GM12878 (cell line): ENCODE results near the gene KPNA1. TPM values are rescaled to one million over a fixed set of nuclear protein-coding genes. Genes with fewer than 3 reads are reported as not detected.

Experiments
- GATAD2B ChIP-seq: fragments of 450-650 bp; conservative IDR thresholded peaks from 2 replicates; pipeline ENCODE4 v1.6.1; 2017; ENCODE audit warnings: low read depth, mild to moderate bottlenecking, moderate library complexity
- IKZF1 ChIP-seq: fragments of 450-650 bp; conservative IDR thresholded peaks from 2 replicates; pipeline ENCODE4 v1.6.1; 2017; ENCODE audit warnings: antibody characterized with exemption, mild to moderate bottlenecking
- NFIC ChIP-seq: IDR thresholded peaks from 2 replicates; pipeline ENCODE4 v1.6.1; 2012; ENCODE audit warnings: low read depth, mild to moderate bottlenecking, inconsistent platforms, low read length, moderate library complexity
- POLR2AphosphoS2 ChIP-seq: IDR thresholded peaks from 2 replicates; pipeline ENCODE4 v1.6.1; 2011; ENCODE audit warnings: low read depth, mild to moderate bottlenecking, low read length, improper control_type of control experiment, moderate library complexity
- SP1 ChIP-seq: IDR thresholded peaks from one replicate; pipeline ENCODE4 v1.6.1; 2011; ENCODE audit warnings: low read depth, low read length
- TARDBP ChIP-seq: IDR thresholded peaks from 2 replicates; pipeline ENCODE4 v1.6.1; 2016; ENCODE audit warnings: borderline replicate concordance
- polyA plus RNA-seq, 11 experiments: library from polyadenylated mRNA; depleted of rRNA in 4 of 11; unstranded in 6 of 11; stranded (reverse) in 5 of 11; fragments of >200 nt; fragmentation: Nextera tagmentation in 4 of 11; fragmentation: Illumina TruSeq in 1 of 11; extraction: Ambion mirVana in 4 of 11; extraction: Trizol in 1 of 11; gene quantifications; 1 replicate in 1 of 11; 2 replicates in 10 of 11; pipeline versions ENCODE4 v1.2.1 to v1.2.3, GENCODE V29; 2011 to 2016; ENCODE audit warnings: inconsistent platforms in 2 of 11, missing spikeins in 2 of 11, low read depth in 1 of 11
- total RNA-seq, 4 experiments: library from RNA; depleted of rRNA in 3 of 4; stranded (reverse); fragments of >200 nt in 3 of 4; fragmentation: Illumina TruSeq in 1 of 4; extraction: Trizol in 1 of 4; gene quantifications; 2 replicates each; pipeline versions ENCODE4 v1.2.1 to v1.2.3, GENCODE V29; 2013 to 2021
- TF ChIP-seq, protein P1 (sequence below): fragments of 450-650 bp; formaldehyde crosslinking; IDR thresholded peaks from 2 replicates; pipeline ENCODE4 v1.4.0; 2020; ENCODE audit warnings: mild to moderate bottlenecking, moderate library complexity
- TF ChIP-seq, protein P2 (sequence below): IDR thresholded peaks from 2 replicates; pipeline ENCODE4 v1.6.1; 2011; ENCODE audit warnings: low read depth, low read length, improper control_type of control experiment, borderline replicate concordance
- TF ChIP-seq, protein P3 (sequence below): fragments of 450-650 bp; IDR thresholded peaks from 2 replicates; pipeline ENCODE4 v1.6.1; 2017; ENCODE audit warnings: mild to moderate bottlenecking, moderate library complexity
- TF ChIP-seq, protein P4 (sequence below): IDR thresholded peaks from 2 replicates; pipeline ENCODE4 v1.6.1; 2011; ENCODE audit warnings: mild to moderate bottlenecking, low read depth, low read length, moderate library complexity; ENCODE audit not compliant: insufficient replicate concordance
- TF ChIP-seq, protein P5 (sequence below): fragments of 450-650 bp; IDR thresholded peaks from 2 replicates; pipeline ENCODE4 v1.6.1; 2016; ENCODE audit warnings: mild to moderate bottlenecking

Gene KPNA1
- total and polyA plus RNA-seq, 10 of the 15 experiments (the other 5 are each of a cell fraction or from before 2014, with no cell fraction given), result 8.5 to 52.7 (median 41.0) TPM

DNA sequence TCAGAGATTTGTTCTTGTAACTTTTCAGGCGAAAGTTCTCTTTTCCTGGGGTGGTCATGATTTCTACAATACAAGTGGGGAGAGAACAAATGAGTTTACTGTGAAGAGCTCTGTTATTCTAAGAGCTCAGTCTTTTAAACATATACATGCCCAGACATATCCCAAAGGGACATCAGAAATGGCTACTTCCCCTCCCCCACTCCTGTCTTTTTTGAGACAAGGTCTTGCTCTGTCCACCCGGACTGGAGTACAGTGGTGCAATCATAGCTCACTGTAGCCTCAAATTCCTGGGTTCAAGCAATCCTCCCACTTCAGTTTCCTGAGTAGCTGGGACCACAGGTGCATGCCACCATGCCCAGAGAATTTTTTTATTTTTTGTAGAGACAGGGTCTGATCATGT lies 18.2 kb downstream of the KPNA1 start (continued):
- TF ChIP-seq, protein P1, sequence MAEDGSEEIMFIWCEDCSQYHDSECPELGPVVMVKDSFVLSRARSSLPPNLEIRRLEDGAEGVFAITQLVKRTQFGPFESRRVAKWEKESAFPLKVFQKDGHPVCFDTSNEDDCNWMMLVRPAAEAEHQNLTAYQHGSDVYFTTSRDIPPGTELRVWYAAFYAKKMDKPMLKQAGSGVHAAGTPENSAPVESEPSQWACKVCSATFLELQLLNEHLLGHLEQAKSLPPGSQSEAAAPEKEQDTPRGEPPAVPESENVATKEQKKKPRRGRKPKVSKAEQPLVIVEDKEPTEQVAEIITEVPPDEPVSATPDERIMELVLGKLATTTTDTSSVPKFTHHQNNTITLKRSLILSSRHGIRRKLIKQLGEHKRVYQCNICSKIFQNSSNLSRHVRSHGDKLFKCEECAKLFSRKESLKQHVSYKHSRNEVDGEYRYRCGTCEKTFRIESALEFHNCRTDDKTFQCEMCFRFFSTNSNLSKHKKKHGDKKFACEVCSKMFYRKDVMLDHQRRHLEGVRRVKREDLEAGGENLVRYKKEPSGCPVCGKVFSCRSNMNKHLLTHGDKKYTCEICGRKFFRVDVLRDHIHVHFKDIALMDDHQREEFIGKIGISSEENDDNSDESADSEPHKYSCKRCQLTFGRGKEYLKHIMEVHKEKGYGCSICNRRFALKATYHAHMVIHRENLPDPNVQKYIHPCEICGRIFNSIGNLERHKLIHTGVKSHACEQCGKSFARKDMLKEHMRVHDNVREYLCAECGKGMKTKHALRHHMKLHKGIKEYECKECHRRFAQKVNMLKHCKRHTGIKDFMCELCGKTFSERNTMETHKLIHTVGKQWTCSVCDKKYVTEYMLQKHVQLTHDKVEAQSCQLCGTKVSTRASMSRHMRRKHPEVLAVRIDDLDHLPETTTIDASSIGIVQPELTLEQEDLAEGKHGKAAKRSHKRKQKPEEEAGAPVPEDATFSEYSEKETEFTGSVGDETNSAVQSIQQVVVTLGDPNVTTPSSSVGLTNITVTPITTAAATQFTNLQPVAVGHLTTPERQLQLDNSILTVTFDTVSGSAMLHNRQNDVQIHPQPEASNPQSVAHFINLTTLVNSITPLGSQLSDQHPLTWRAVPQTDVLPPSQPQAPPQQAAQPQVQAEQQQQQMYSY (CRISPR knock-in tag), result no peak
- TF ChIP-seq, protein P2, sequence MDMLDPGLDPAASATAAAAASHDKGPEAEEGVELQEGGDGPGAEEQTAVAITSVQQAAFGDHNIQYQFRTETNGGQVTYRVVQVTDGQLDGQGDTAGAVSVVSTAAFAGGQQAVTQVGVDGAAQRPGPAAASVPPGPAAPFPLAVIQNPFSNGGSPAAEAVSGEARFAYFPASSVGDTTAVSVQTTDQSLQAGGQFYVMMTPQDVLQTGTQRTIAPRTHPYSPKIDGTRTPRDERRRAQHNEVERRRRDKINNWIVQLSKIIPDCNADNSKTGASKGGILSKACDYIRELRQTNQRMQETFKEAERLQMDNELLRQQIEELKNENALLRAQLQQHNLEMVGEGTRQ, result no peak
- TF ChIP-seq TARDBP, result no peak
- TF ChIP-seq IKZF1, result no peak
- TF ChIP-seq, protein P3, sequence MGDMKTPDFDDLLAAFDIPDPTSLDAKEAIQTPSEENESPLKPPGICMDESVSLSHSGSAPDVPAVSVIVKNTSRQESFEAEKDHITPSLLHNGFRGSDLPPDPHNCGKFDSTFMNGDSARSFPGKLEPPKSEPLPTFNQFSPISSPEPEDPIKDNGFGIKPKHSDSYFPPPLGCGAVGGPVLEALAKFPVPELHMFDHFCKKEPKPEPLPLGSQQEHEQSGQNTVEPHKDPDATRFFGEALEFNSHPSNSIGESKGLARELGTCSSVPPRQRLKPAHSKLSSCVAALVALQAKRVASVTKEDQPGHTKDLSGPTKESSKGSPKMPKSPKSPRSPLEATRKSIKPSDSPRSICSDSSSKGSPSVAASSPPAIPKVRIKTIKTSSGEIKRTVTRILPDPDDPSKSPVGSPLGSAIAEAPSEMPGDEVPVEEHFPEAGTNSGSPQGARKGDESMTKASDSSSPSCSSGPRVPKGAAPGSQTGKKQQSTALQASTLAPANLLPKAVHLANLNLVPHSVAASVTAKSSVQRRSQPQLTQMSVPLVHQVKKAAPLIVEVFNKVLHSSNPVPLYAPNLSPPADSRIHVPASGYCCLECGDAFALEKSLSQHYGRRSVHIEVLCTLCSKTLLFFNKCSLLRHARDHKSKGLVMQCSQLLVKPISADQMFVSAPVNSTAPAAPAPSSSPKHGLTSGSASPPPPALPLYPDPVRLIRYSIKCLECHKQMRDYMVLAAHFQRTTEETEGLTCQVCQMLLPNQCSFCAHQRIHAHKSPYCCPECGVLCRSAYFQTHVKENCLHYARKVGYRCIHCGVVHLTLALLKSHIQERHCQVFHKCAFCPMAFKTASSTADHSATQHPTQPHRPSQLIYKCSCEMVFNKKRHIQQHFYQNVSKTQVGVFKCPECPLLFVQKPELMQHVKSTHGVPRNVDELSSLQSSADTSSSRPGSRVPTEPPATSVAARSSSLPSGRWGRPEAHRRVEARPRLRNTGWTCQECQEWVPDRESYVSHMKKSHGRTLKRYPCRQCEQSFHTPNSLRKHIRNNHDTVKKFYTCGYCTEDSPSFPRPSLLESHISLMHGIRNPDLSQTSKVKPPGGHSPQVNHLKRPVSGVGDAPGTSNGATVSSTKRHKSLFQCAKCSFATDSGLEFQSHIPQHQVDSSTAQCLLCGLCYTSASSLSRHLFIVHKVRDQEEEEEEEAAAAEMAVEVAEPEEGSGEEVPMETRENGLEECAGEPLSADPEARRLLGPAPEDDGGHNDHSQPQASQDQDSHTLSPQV, result no peak
- TF ChIP-seq, protein P4, sequence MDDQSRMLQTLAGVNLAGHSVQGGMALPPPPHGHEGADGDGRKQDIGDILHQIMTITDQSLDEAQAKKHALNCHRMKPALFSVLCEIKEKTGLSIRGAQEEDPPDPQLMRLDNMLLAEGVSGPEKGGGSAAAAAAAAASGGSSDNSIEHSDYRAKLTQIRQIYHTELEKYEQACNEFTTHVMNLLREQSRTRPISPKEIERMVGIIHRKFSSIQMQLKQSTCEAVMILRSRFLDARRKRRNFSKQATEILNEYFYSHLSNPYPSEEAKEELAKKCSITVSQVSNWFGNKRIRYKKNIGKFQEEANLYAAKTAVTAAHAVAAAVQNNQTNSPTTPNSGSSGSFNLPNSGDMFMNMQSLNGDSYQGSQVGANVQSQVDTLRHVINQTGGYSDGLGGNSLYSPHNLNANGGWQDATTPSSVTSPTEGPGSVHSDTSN, result no peak
- no peak for TF ChIP-seq POLR2AphosphoS2
- TF ChIP-seq, protein P5, sequence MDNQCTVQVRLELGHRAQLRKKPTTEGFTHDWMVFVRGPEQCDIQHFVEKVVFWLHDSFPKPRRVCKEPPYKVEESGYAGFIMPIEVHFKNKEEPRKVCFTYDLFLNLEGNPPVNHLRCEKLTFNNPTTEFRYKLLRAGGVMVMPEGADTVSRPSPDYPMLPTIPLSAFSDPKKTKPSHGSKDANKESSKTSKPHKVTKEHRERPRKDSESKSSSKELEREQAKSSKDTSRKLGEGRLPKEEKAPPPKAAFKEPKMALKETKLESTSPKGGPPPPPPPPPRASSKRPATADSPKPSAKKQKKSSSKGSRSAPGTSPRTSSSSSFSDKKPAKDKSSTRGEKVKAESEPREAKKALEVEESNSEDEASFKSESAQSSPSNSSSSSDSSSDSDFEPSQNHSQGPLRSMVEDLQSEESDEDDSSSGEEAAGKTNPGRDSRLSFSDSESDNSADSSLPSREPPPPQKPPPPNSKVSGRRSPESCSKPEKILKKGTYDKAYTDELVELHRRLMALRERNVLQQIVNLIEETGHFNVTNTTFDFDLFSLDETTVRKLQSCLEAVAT, result no peak
- no peak for TF ChIP-seq NFIC
- no peak for TF ChIP-seq GATAD2B
- TF ChIP-seq SP1, result no peak
